GM23338 (cell line): ENCODE data around the gene HES7. TPM values are rescaled to one million over a fixed set of nuclear protein-coding genes. Genes with fewer than 3 reads are reported as not detected.

ENCODE experiments used
- ATAC-seq: fragments of 200-7000 bp; cut with Tn5 transposase; 3 replicates; pipeline ENCODE4 v1.9.1; 2020
- DNase-seq: peaks from one replicate; pipeline ENCODE4 v3.0.0-alpha.2; 2015; ENCODE audit warnings: low spot score
- H2AFZ ChIP-seq: fragments of 200-600 bp; sonication (generic); 2 replicates; pipeline ENCODE4 v1.8.0; 2016; ENCODE audit warnings: antibody characterized with exemption, mild to moderate bottlenecking, moderate library complexity
- H3F3A ChIP-seq: fragments of 200-600 bp; sonication (generic); replicated peaks from 2 replicates; pipeline ENCODE4 v1.8.0; 2017; ENCODE audit warnings: antibody characterized with exemption, mixed run types, low read depth
- H3K27ac ChIP-seq: fragments of 200-600 bp; sonication (generic); 2 replicates; pipeline ENCODE4 v1.6.1; 2016; ENCODE audit warnings: low read depth
- H3K27me3 ChIP-seq: fragments of 200-600 bp; sonication (generic); 2 replicates; pipeline ENCODE4 v1.8.0; 2016; ENCODE audit warnings: mild to moderate bottlenecking, mixed run types, moderate library complexity; ENCODE audit not compliant: insufficient read depth
- H3K36me3 ChIP-seq: fragments of 200-600 bp; sonication (generic); 2 replicates; pipeline ENCODE4 v1.8.0; 2016; ENCODE audit warnings: mild to moderate bottlenecking; ENCODE audit not compliant: insufficient read depth
- H3K4me1 ChIP-seq: fragments of 200-600 bp; sonication (generic); 2 replicates; pipeline ENCODE4 v1.8.0; 2016; ENCODE audit warnings: mild to moderate bottlenecking, moderate library complexity; ENCODE audit not compliant: insufficient read depth
- H3K4me2 ChIP-seq: fragments of 200-600 bp; sonication (generic); 2 replicates; pipeline ENCODE4 v1.7.1; 2017; ENCODE audit warnings: mixed run types
- H3K4me3 ChIP-seq: fragments of 200-600 bp; sonication (generic); 2 replicates; pipeline ENCODE4 v1.6.1; 2016; ENCODE audit warnings: mixed run types
- H3K79me2 ChIP-seq: fragments of 200-600 bp; sonication (generic); replicated peaks from 2 replicates; pipeline ENCODE4 v1.8.0; 2017; ENCODE audit warnings: mild to moderate bottlenecking; ENCODE audit not compliant: insufficient read depth
- H3K9me2 ChIP-seq: fragments of 200-600 bp; sonication (generic); 2 replicates; pipeline ENCODE4 v1.8.0; 2017; ENCODE audit not compliant: insufficient read depth
- H4K20me1 ChIP-seq: fragments of 200-600 bp; sonication (generic); replicated peaks from 2 replicates; pipeline ENCODE4 v1.8.0; 2017; ENCODE audit warnings: mild to moderate bottlenecking; ENCODE audit not compliant: insufficient read depth
- H3K27ac Mint-ChIP-seq: 2 replicates; pipeline ENCODE4 v1.8.0; 2020; ENCODE audit warnings: inconsistent platforms, mild to moderate bottlenecking, moderate library complexity, mixed read lengths
- H3K27me3 Mint-ChIP-seq: 3 replicates; pipeline ENCODE4 v1.8.0; 2022; ENCODE audit warnings: low read depth, mild to moderate bottlenecking, moderate library complexity, mixed read lengths, inconsistent platforms; ENCODE audit not compliant: insufficient read depth, poor library complexity
- H3K36me3 Mint-ChIP-seq: 3 replicates; pipeline ENCODE4 v1.8.0; 2021; ENCODE audit warnings: low read depth, mild to moderate bottlenecking, inconsistent platforms, moderate library complexity, mixed read lengths
- H3K4me1 Mint-ChIP-seq: 3 replicates; pipeline ENCODE4 v1.8.0; 2020; ENCODE audit warnings: mild to moderate bottlenecking, inconsistent platforms, mixed read lengths
- H3K4me3 Mint-ChIP-seq: 3 replicates; pipeline ENCODE4 v1.8.0; 2021; ENCODE audit warnings: moderate library complexity, mild to moderate bottlenecking, inconsistent platforms, mixed read lengths
- H3K9me3 Mint-ChIP-seq: 3 replicates; pipeline ENCODE4 v1.8.0; 2020; ENCODE audit warnings: moderate library complexity, mild to moderate bottlenecking, inconsistent platforms, mixed read lengths
- CREB1 ChIP-seq: fragments of 250-450 bp; sonication (Bioruptor Pico); IDR thresholded peaks from 2 replicates; pipeline ENCODE4 v1.5.0; 2020; ENCODE audit warnings: low read depth, mild to moderate bottlenecking, moderate library complexity
- EZH2 ChIP-seq: fragments of 200-600 bp; sonication (generic); IDR thresholded peaks from one replicate; pipeline ENCODE4 v1.8.0; 2017; ENCODE audit warnings: antibody characterized with exemption, mild to moderate bottlenecking, low read depth; ENCODE audit not compliant: unreplicated experiment
- JUNB ChIP-seq: IDR thresholded peaks from one replicate; pipeline ENCODE4 v1.6.1; 2016; ENCODE audit warnings: antibody characterized with exemption; ENCODE audit not compliant: unreplicated experiment
- POLR2AphosphoS5 ChIP-seq: IDR thresholded peaks from 2 replicates; pipeline ENCODE4 v1.6.1; 2016; ENCODE audit warnings: antibody characterized with exemption, low read depth
- ZNF114 ChIP-seq: fragments of 250-450 bp; sonication (Bioruptor Pico); IDR thresholded peaks from 2 replicates; pipeline ENCODE4 v1.5.0; 2020; ENCODE audit warnings: mild to moderate bottlenecking, moderate library complexity
- long read RNA-seq: library from polyadenylated mRNA; unstranded; transcript quantifications from one replicate; pipeline ENCODE4 v2.0.0, GENCODE V29; 2020; ENCODE audit not compliant: unreplicated experiment
- polyA plus RNA-seq: library from polyadenylated mRNA; unstranded; fragments of >200 nt; fragmentation: Nextera tagmentation; extraction: Ambion mirVana; gene quantifications from 2 replicates; pipeline ENCODE4 v1.2.1, GENCODE V29; 2016
- total RNA-seq: library from RNA; depleted of rRNA; stranded (reverse); fragments of >200 nt; shearing (Covaris generic); gene quantifications from 2 replicates; pipeline ENCODE4 v1.2.3, GENCODE V29; 2014; rRNA removed
- TF ChIP-seq, protein P1 (sequence below): fragments of 250-450 bp; sonication (Bioruptor Pico); IDR thresholded peaks from 2 replicates; pipeline ENCODE4 v1.5.0; 2020; ENCODE audit warnings: mild to moderate bottlenecking, moderate library complexity
- TF ChIP-seq, protein P2 (sequence below): IDR thresholded peaks from 2 replicates; pipeline ENCODE4 v1.6.1; 2016; ENCODE audit warnings: antibody characterized with exemption
- TF ChIP-seq, protein P3 (sequence below): IDR thresholded peaks from one replicate; pipeline ENCODE4 v1.6.1; 2018; ENCODE audit warnings: antibody characterized with exemption; ENCODE audit not compliant: unreplicated experiment

Gene HES7
- 0.14 TPM in 1 of 2 replicates, not detected in the other for total RNA-seq
- polyA plus RNA-seq, result 0.24 TPM in 1 of 2 replicates, not detected in the other
- long read RNA-seq, result 0 reads

GRCh38 chr17:8123695-8124349, at the start of gene HES7:
HES7 (minus strand) TSS chr17:8124106; CDS start chr17:8124084, 22 bp downstream.
- Histone ChIP-seq H3K4me3 (peak within 1 kb of the TSS; percentile 66), H4K20me1 (peaks cover 6% of the 10 kb centered on the region; the same call in 1 of the 2 replicates), H3K27ac (no peak within 1 kb of the TSS), H2AFZ (peak within 1 kb of the TSS; percentile 67; the same call in 1 of the 2 replicates), H3K4me2 (peak within 1 kb of the TSS; percentile 94), H3K36me3 (no peaks in the 10 kb centered on the region), H3F3A (peaks cover 18% of the 10 kb centered on the region), H3K9me2 (no peaks in the 10 kb centered on the region), H3K79me2 (no peaks in the 10 kb centered on the region), H3K4me1 (peaks cover 26% of the 10 kb centered on the region), H3K27me3 (peaks cover 69% of the 10 kb centered on the region)
- DNase-seq (peak; percentile 92), ATAC-seq (peak; percentile 0)
- peaks cover 32% of the 10 kb centered on the region for H3K4me1 Mint-ChIP-seq
- H3K4me3 Mint-ChIP-seq, result peak within 1 kb of the TSS; percentile 83
- H3K27ac Mint-ChIP-seq, result no peak within 1 kb of the TSS
- peaks cover 24% of the 10 kb centered on the region for H3K9me3 Mint-ChIP-seq
- peaks cover 89% of the 10 kb centered on the region for H3K27me3 Mint-ChIP-seq
- TF ChIP-seq, protein P1, sequence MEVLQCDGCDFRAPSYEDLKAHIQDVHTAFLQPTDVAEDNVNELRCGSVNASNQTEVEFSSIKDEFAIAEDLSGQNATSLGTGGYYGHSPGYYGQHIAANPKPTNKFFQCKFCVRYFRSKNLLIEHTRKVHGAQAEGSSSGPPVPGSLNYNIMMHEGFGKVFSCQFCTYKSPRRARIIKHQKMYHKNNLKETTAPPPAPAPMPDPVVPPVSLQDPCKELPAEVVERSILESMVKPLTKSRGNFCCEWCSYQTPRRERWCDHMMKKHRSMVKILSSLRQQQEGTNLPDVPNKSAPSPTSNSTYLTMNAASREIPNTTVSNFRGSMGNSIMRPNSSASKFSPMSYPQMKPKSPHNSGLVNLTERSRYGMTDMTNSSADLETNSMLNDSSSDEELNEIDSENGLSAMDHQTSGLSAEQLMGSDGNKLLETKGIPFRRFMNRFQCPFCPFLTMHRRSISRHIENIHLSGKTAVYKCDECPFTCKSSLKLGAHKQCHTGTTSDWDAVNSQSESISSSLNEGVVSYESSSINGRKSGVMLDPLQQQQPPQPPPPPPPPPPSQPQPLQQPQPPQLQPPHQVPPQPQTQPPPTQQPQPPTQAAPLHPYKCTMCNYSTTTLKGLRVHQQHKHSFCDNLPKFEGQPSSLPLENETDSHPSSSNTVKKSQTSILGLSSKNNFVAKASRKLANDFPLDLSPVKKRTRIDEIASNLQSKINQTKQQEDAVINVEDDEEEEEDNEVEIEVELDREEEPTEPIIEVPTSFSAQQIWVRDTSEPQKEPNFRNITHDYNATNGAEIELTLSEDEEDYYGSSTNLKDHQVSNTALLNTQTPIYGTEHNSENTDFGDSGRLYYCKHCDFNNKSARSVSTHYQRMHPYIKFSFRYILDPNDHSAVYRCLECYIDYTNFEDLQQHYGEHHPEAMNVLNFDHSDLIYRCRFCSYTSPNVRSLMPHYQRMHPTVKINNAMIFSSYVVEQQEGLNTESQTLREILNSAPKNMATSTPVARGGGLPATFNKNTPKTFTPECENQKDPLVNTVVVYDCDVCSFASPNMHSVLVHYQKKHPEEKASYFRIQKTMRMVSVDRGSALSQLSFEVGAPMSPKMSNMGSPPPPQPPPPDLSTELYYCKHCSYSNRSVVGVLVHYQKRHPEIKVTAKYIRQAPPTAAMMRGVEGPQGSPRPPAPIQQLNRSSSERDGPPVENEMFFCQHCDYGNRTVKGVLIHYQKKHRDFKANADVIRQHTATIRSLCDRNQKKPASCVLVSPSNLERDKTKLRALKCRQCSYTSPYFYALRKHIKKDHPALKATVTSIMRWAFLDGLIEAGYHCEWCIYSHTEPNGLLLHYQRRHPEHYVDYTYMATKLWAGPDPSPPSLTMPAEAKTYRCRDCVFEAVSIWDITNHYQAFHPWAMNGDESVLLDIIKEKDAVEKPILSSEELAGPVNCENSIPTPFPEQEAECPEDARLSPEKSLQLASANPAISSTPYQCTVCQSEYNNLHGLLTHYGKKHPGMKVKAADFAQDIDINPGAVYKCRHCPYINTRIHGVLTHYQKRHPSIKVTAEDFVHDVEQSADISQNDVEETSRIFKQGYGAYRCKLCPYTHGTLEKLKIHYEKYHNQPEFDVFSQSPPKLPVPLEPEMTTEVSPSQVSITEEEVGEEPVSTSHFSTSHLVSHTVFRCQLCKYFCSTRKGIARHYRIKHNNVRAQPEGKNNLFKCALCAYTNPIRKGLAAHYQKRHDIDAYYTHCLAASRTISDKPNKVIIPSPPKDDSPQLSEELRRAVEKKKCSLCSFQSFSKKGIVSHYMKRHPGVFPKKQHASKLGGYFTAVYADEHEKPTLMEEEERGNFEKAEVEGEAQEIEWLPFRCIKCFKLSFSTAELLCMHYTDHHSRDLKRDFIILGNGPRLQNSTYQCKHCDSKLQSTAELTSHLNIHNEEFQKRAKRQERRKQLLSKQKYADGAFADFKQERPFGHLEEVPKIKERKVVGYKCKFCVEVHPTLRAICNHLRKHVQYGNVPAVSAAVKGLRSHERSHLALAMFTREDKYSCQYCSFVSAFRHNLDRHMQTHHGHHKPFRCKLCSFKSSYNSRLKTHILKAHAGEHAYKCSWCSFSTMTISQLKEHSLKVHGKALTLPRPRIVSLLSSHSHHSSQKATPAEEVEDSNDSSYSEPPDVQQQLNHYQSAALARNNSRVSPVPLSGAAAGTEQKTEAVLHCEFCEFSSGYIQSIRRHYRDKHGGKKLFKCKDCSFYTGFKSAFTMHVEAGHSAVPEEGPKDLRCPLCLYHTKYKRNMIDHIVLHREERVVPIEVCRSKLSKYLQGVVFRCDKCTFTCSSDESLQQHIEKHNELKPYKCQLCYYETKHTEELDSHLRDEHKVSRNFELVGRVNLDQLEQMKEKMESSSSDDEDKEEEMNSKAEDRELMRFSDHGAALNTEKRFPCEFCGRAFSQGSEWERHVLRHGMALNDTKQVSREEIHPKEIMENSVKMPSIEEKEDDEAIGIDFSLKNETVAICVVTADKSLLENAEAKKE, result no peak
- peak; percentile 19 for TF ChIP-seq EZH2
- H3K36me3 Mint-ChIP-seq, result peaks cover 12% of the 10 kb centered on the region

- Histone ChIP-seq H3K9me2 (no peaks in the 10 kb centered on the region), H3F3A (peaks cover 8% of the 10 kb centered on the region), H3K79me2 (no peaks in the 10 kb centered on the region), H4K20me1 (no peaks in the 10 kb centered on the region), H3K27me3 (no peaks in the 10 kb centered on the region), H3K4me2 (peak overlapping the region; percentile 71; the same call in 1 of the 2 replicates), H3K4me1 (peaks cover 19% of the 10 kb centered on the region), H3K4me3 (peak overlapping the region; percentile 49), H3K27ac (peak overlapping the region; percentile 85), H2AFZ (no peak overlapping the region), H3K36me3 (no peaks in the 10 kb centered on the region)
- peak; percentile 97 for DNase-seq
- Mint-ChIP-seq H3K4me3 (peak overlapping the region; percentile 83), H3K27me3 (peaks cover 27% of the 10 kb centered on the region), H3K36me3 (no peaks in the 10 kb centered on the region; the same call in 2 of the 3 replicates), H3K9me3 (no peaks in the 10 kb centered on the region), H3K4me1 (peaks cover 28% of the 10 kb centered on the region), H3K27ac (peak overlapping the region; percentile 100)
- ATAC-seq, result peak; percentile 70
- TF ChIP-seq CREB1, result peak; percentile 81
- peak; percentile 100 for TF ChIP-seq POLR2AphosphoS5
- peak; percentile 47; the same call in 1 of the 2 replicates for TF ChIP-seq ZNF114
- no peak for TF ChIP-seq EZH2
- TF ChIP-seq JUNB, result peak; percentile 24
- TF ChIP-seq, protein P2, sequence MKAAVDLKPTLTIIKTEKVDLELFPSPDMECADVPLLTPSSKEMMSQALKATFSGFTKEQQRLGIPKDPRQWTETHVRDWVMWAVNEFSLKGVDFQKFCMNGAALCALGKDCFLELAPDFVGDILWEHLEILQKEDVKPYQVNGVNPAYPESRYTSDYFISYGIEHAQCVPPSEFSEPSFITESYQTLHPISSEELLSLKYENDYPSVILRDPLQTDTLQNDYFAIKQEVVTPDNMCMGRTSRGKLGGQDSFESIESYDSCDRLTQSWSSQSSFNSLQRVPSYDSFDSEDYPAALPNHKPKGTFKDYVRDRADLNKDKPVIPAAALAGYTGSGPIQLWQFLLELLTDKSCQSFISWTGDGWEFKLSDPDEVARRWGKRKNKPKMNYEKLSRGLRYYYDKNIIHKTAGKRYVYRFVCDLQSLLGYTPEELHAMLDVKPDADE, result peak; percentile 95
- TF ChIP-seq, protein P3, sequence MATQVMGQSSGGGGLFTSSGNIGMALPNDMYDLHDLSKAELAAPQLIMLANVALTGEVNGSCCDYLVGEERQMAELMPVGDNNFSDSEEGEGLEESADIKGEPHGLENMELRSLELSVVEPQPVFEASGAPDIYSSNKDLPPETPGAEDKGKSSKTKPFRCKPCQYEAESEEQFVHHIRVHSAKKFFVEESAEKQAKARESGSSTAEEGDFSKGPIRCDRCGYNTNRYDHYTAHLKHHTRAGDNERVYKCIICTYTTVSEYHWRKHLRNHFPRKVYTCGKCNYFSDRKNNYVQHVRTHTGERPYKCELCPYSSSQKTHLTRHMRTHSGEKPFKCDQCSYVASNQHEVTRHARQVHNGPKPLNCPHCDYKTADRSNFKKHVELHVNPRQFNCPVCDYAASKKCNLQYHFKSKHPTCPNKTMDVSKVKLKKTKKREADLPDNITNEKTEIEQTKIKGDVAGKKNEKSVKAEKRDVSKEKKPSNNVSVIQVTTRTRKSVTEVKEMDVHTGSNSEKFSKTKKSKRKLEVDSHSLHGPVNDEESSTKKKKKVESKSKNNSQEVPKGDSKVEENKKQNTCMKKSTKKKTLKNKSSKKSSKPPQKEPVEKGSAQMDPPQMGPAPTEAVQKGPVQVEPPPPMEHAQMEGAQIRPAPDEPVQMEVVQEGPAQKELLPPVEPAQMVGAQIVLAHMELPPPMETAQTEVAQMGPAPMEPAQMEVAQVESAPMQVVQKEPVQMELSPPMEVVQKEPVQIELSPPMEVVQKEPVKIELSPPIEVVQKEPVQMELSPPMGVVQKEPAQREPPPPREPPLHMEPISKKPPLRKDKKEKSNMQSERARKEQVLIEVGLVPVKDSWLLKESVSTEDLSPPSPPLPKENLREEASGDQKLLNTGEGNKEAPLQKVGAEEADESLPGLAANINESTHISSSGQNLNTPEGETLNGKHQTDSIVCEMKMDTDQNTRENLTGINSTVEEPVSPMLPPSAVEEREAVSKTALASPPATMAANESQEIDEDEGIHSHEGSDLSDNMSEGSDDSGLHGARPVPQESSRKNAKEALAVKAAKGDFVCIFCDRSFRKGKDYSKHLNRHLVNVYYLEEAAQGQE, result no peak
Observed at GRCh38 chr17:8173056-8173870, 49.4 kb upstream of the HES7 start.
